GM18520 (cell line): ENCODE results near the gene RPE.

Experiments used
- ATAC-seq: cut with Tn5 transposase; IDR thresholded peaks from one replicate; pipeline ENCODE4 v1.9.1; 2021; ENCODE audit not compliant: unreplicated experiment

The RPE gene

GRCh38 chr2:210002158-210003157, at the start of gene RPE:
Gene RPE, plus strand, starts transcription at chr2:210002638. Its CDS starts 24 bp downstream, at chr2:210002662.
- peak; percentile 98 for ATAC-seq

- no peak for ATAC-seq
Measured at GRCh38 chr2:209956271-209956670, 46.2 kb upstream of the RPE start.

- ATAC-seq: no peak
Measured at GRCh38 chr2:209958016-209958415, 44.4 kb upstream of the RPE start.

GRCh38 chr2:209960045-209960444, 42.4 kb upstream of the RPE start:
- ATAC-seq: no peak

GRCh38 chr2:209960676-209961630, 41.5 kb upstream of the RPE start:
- peak; percentile 74 for ATAC-seq

- ATAC-seq: no peak
Measured at GRCh38 chr2:209965723-209966122, 36.7 kb upstream of the RPE start.

- ATAC-seq: no peak
Measured at GRCh38 chr2:209969692-209970091, 32.7 kb upstream of the RPE start.

GRCh38 chr2:209970271-209970670, 32.2 kb upstream of the RPE start:
- ATAC-seq: no peak

- no peak for ATAC-seq
Measured at GRCh38 chr2:209970711-209971110, 31.7 kb upstream of the RPE start.

- no peak for ATAC-seq
Measured at GRCh38 chr2:209973328-209973727, 29.1 kb upstream of the RPE start.

GRCh38 chr2:209974576-209974975, 27.9 kb upstream of the RPE start:
- no peak for ATAC-seq

GRCh38 chr2:209976698-209977385, 25.6 kb upstream of the RPE start:
- peak; percentile 54 for ATAC-seq

- ATAC-seq: no peak
Measured at GRCh38 chr2:209977386-209978239, 24.8 kb upstream of the RPE start.

GRCh38 chr2:209984291-209984690, 18.1 kb upstream of the RPE start:
- no peak for ATAC-seq

- ATAC-seq: no peak
Measured at GRCh38 chr2:209985874-209986273, 16.6 kb upstream of the RPE start.

- no peak for ATAC-seq
Measured at GRCh38 chr2:209986415-209986814, 16.0 kb upstream of the RPE start.

GRCh38 chr2:209988010-209988409, 14.4 kb upstream of the RPE start:
- peak; percentile 46 for ATAC-seq

- ATAC-seq: no peak
Measured at GRCh38 chr2:209990838-209991237, 11.6 kb upstream of the RPE start.

- no peak for ATAC-seq
Measured at GRCh38 chr2:209993968-209994367, 8.5 kb upstream of the RPE start.

GRCh38 chr2:209998596-209998995, 3.8 kb upstream of the RPE start:
- no peak for ATAC-seq
